IMR-90 (cell line): ENCODE measurements around the gene PRR16. TPM values are rescaled to one million over a fixed set of nuclear protein-coding genes. Genes with fewer than 3 reads are reported as not detected.

Source experiments
- ATAC-seq: fragments of 200-7000 bp; cut with Tn5 transposase; 2 replicates; pipeline ENCODE4 v1.9.1; 2020; ENCODE audit warnings: low read depth, mild to moderate bottlenecking, moderate library complexity
- BruUV-seq: library from RNA; stranded (reverse); fragments of 400-500 nt; replicated peaks from 2 replicates; lab custom pipeline; 2021; lab: Mats Ljungman, UMichigan
- CTCF ChIA-PET: fragments of 300-600 bp; formaldehyde crosslinking; extraction: SDS; loops from one replicate; lab custom pipeline; 2021; ENCODE audit warnings: antibody characterized with exemption; lab: Yijun Ruan, JAX
- POLR2A ChIA-PET: fragments of 300-600 bp; sonication (Branson Sonifier 250); formaldehyde crosslinking; loops from one replicate; lab custom pipeline; 2022; ENCODE audit warnings: antibody characterized with exemption; ENCODE audit not compliant: unreplicated experiment; lab: Charles Lee
- DNase-seq: peaks from one replicate; pipeline ENCODE4 v3.0.0; 2013
- H2AFZ ChIP-seq: replicated peaks from 2 replicates; pipeline ENCODE3; 2013; ENCODE audit warnings: low read length, mild to moderate bottlenecking; ENCODE audit not compliant: poor library complexity
- H2AK5ac ChIP-seq: 2 replicates; pipeline ENCODE4 v1.6.1; 2013; ENCODE audit warnings: low read depth, low read length, inconsistent platforms
- H2AK9ac ChIP-seq: replicated peaks from 2 replicates; pipeline ENCODE3; 2013; ENCODE audit warnings: mild to moderate bottlenecking, low read depth, low read length, moderate library complexity; ENCODE audit not compliant: poor library complexity
- H2BK120ac ChIP-seq: 2 replicates; pipeline ENCODE4 v1.6.1; 2013; ENCODE audit warnings: low read depth, low read length, inconsistent platforms
- H2BK15ac ChIP-seq: 3 replicates; pipeline ENCODE4 v1.6.1; 2013; ENCODE audit warnings: low read depth, low read length, inconsistent platforms
- H2BK20ac ChIP-seq: 2 replicates; pipeline ENCODE4 v1.6.1; 2013; ENCODE audit warnings: low read depth, mild to moderate bottlenecking, inconsistent platforms, low read length, moderate library complexity
- H2BK5ac ChIP-seq: 2 replicates; pipeline ENCODE4 v1.6.1; 2013; ENCODE audit warnings: mild to moderate bottlenecking, low read depth, low read length, inconsistent platforms; ENCODE audit not compliant: poor library complexity, severe bottlenecking
- H3K14ac ChIP-seq: replicated peaks from 2 replicates; pipeline ENCODE4 v1.6.1; 2013; ENCODE audit warnings: low read depth, low read length, inconsistent platforms
- H3K18ac ChIP-seq: 2 replicates; pipeline ENCODE4 v1.6.1; 2013; ENCODE audit warnings: low read depth, low read length, control low read depth
- H3K23ac ChIP-seq: 2 replicates; pipeline ENCODE4 v1.6.1; 2013; ENCODE audit warnings: low read depth, low read length, inconsistent platforms
- H3K27ac ChIP-seq: 2 replicates; pipeline ENCODE4 v1.5.1; 2013; ENCODE audit warnings: mild to moderate bottlenecking, control low read depth, low read length; ENCODE audit not compliant: insufficient read depth
- H3K27me3 ChIP-seq: 2 replicates; pipeline ENCODE4 v1.6.1; 2013; ENCODE audit warnings: low read length; ENCODE audit not compliant: control insufficient read depth, insufficient read depth
- H3K36me3 ChIP-seq: 2 replicates; pipeline ENCODE4 v1.6.1; 2013; ENCODE audit warnings: low read length, mixed read lengths; ENCODE audit not compliant: control insufficient read depth, insufficient read depth
- H3K4ac ChIP-seq: 2 replicates; pipeline ENCODE4 v1.6.1; 2013; ENCODE audit warnings: low read depth, low read length, inconsistent platforms
- H3K4me1 ChIP-seq: 2 replicates; pipeline ENCODE4 v1.6.1; 2013; ENCODE audit warnings: low read length, mixed read lengths; ENCODE audit not compliant: control insufficient read depth, insufficient read depth
- H3K4me2 ChIP-seq: 2 replicates; pipeline ENCODE4 v1.6.1; 2013; ENCODE audit warnings: low read depth, mild to moderate bottlenecking, control low read depth, low read length, moderate library complexity
- H3K4me3 ChIP-seq: 2 replicates; pipeline ENCODE4 v1.5.1; 2013; ENCODE audit warnings: low read depth, mild to moderate bottlenecking, control low read depth, low read length, moderate library complexity; ENCODE audit not compliant: insufficient read depth
- H3K56ac ChIP-seq: 2 replicates; pipeline ENCODE4 v1.6.1; 2013; ENCODE audit warnings: low read length, inconsistent platforms; ENCODE audit not compliant: insufficient read depth; ENCODE audit errors: extremely low read depth
- H3K79me1 ChIP-seq, 2 experiments: 2 replicates each; pipeline ENCODE4 v1.6.1; 2013; ENCODE audit warnings: low read length in 2 of 2, inconsistent platforms in 1 of 2, low read depth in 1 of 2
- H3K9ac ChIP-seq: 2 replicates; pipeline ENCODE4 v1.6.1; 2013; ENCODE audit warnings: low read depth, low read length, control low read depth
- H3K9me1 ChIP-seq: 2 replicates; pipeline ENCODE4 v1.6.1; 2013; ENCODE audit warnings: low read length, inconsistent platforms; ENCODE audit not compliant: insufficient read depth
- H3K9me3 ChIP-seq: 2 replicates; pipeline ENCODE4 v1.6.1; 2013; ENCODE audit warnings: low read length; ENCODE audit not compliant: control insufficient read depth, insufficient read depth
- H4K20me1 ChIP-seq: 2 replicates; pipeline ENCODE4 v1.6.1; 2013; ENCODE audit warnings: low read length, inconsistent platforms; ENCODE audit not compliant: insufficient read depth
- H4K5ac ChIP-seq: 2 replicates; pipeline ENCODE4 v1.6.1; 2013; ENCODE audit warnings: mild to moderate bottlenecking, low read depth, low read length, control low read depth
- H4K8ac ChIP-seq, 2 experiments: 2 replicates each; pipeline ENCODE4 v1.6.1; 2013; ENCODE audit warnings: low read depth in 2 of 2, low read length in 2 of 2, control low read depth in 1 of 2, inconsistent platforms in 1 of 2
- H4K91ac ChIP-seq: 2 replicates; pipeline ENCODE4 v1.6.1; 2013; ENCODE audit warnings: low read depth, low read length, inconsistent platforms; ENCODE audit not compliant: insufficient read depth
- BHLHE40 ChIP-seq: fragments of 150-350 bp; IDR thresholded peaks from 2 replicates; pipeline ENCODE4 v1.6.1; 2016; ENCODE audit warnings: mild to moderate bottlenecking, low read depth, low read length
- CHD1 ChIP-seq: IDR thresholded peaks from 2 replicates; pipeline ENCODE4 v1.6.1; 2012; ENCODE audit warnings: low read depth, low read length, improper control_type of control experiment
- FOS ChIP-seq: fragments of 150-350 bp; IDR thresholded peaks from 2 replicates; pipeline ENCODE4 v1.6.1; 2016; ENCODE audit warnings: low read depth, low read length
- MAFK ChIP-seq: IDR thresholded peaks from 2 replicates; pipeline ENCODE4 v1.6.1; 2012; ENCODE audit warnings: low read depth, low read length, improper control_type of control experiment
- MAZ ChIP-seq: IDR thresholded peaks from 2 replicates; pipeline ENCODE4 v1.6.1; 2012; ENCODE audit warnings: low read depth, mild to moderate bottlenecking, low read length, improper control_type of control experiment, moderate library complexity, borderline replicate concordance
- MXI1 ChIP-seq: IDR thresholded peaks from 2 replicates; pipeline ENCODE4 v1.6.1; 2012; ENCODE audit warnings: low read depth, mild to moderate bottlenecking, low read length, moderate library complexity, borderline replicate concordance
- NFE2L2 ChIP-seq: fragments of 150-350 bp; IDR thresholded peaks from 2 replicates; pipeline ENCODE4 v1.6.1; 2016; ENCODE audit warnings: low read depth, mild to moderate bottlenecking, low read length
- POLR2A ChIP-seq: IDR thresholded peaks from 2 replicates; pipeline ENCODE4 v1.6.1; 2012; ENCODE audit warnings: mild to moderate bottlenecking, low read depth, low read length
- RAD21 ChIP-seq: IDR thresholded peaks from 2 replicates; pipeline ENCODE4 v1.6.1; 2012; ENCODE audit warnings: low read length, improper control_type of control experiment
- RCOR1 ChIP-seq: IDR thresholded peaks from 2 replicates; pipeline ENCODE4 v1.6.1; 2012; ENCODE audit warnings: mild to moderate bottlenecking, low read length, improper control_type of control experiment; ENCODE audit not compliant: insufficient replicate concordance
- RFX5 ChIP-seq: IDR thresholded peaks from 2 replicates; pipeline ENCODE4 v1.8.0; 2012; ENCODE audit warnings: low read depth, mild to moderate bottlenecking, low read length, moderate library complexity
- SMC3 ChIP-seq: fragments of 150-350 bp; IDR thresholded peaks from 2 replicates; pipeline ENCODE4 v1.6.1; 2016; ENCODE audit warnings: low read depth, mild to moderate bottlenecking, antibody characterized with exemption, low read length, moderate library complexity
- WGBS, 2 experiments: methylation state at CpG; one replicate each; pipeline versions ENCODE4 v1.1.5 to v1.1.7; 2013; ENCODE audit warnings: missing lambda C conversion rate in 2 of 2; ENCODE audit not compliant: insufficient read length in 1 of 2; ENCODE audit errors: extremely low coverage in 2 of 2; 5-methylcytosine and 5-hydroxymethylcytosine counted together
- dilution Hi-C: fragments of 300-500 bp; cut with HindIII; formaldehyde crosslinking; loops from one replicate; pipeline ENCODE4 v1.14.3; 2018; ENCODE audit warnings: low sequenced_read_pairs; ENCODE audit not compliant: unreplicated experiment
- in situ Hi-C: fragments of 300-500 bp; cut with MboI; formaldehyde crosslinking; loops from 3 replicates; pipeline ENCODE4 v1.14.3; 2019; ENCODE audit warnings: low sequenced_read_pairs, inconsistent platforms, mixed read lengths
- intact Hi-C: fragments of 100-400 bp; cut with micrococcal nuclease; formaldehyde crosslinking; loops from 2 replicates; pipeline ENCODE4 v1.10.0; 2022
- polyA plus RNA-seq, 3 experiments: library from polyadenylated mRNA; depleted of rRNA; stranded (reverse); fragments of >200 nt; gene quantifications; 2 replicates each; pipeline ENCODE4 v1.2.3, GENCODE V29; 2012; ENCODE audit warnings: low replicate concordance in 1 of 3
- total RNA-seq: library from RNA; depleted of rRNA; stranded (reverse); fragments of >200 nt; gene quantifications from 2 replicates; pipeline ENCODE4 v1.2.3, GENCODE V29; 2012
- TF ChIP-seq, protein P1 (sequence below): conservative IDR thresholded peaks from 2 replicates; pipeline ENCODE4 v1.5.1; 2012; ENCODE audit warnings: mild to moderate bottlenecking, low read depth, low read length, improper control_type of control experiment
- TF ChIP-seq, protein P2 (sequence below): fragments of 150-350 bp; IDR thresholded peaks from 2 replicates; pipeline ENCODE4 v1.6.1; 2016; ENCODE audit warnings: low read depth, mild to moderate bottlenecking, low read length, moderate library complexity, borderline replicate concordance

The PRR16 gene
- total and polyA plus RNA-seq, 2 of the 4 experiments (the other 2 are of a cell fraction): 9.9 to 45.2 TPM

DNA sequence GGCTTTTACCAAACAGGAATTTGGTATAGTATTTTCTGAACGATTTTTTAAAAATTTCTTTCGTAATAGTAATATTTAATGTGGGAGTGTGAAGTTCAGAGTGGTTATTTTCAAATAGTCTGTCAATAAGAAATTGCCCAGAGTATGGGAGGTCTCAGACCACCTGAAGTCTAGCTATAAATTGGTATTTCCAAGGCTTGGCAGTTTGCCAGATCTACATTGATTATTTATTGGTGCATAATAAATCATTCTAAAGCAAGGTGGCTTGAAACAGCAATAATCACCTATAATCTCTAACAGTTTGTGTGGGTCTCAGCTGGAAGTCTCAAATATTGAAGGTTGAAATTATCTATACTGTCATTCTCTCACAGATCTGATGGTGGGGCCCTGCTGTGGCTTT, 118.5 kb downstream of the PRR16 start:
- ATAC-seq: no peak
- CTCF ChIA-PET: no interaction called here

More for the DNA sequence above, 118.5 kb downstream of the PRR16 start:
- TF ChIP-seq SMC3 (no peak), RAD21 (no peak), FOS (no peak), RFX5 (no peak), MAFK (no peak), BHLHE40 (no peak), POLR2A (no peak), RCOR1 (no peak), CHD1 (no peak), NFE2L2 (no peak), MXI1 (no peak), MAZ (no peak)
- TF ChIP-seq, protein P1, sequence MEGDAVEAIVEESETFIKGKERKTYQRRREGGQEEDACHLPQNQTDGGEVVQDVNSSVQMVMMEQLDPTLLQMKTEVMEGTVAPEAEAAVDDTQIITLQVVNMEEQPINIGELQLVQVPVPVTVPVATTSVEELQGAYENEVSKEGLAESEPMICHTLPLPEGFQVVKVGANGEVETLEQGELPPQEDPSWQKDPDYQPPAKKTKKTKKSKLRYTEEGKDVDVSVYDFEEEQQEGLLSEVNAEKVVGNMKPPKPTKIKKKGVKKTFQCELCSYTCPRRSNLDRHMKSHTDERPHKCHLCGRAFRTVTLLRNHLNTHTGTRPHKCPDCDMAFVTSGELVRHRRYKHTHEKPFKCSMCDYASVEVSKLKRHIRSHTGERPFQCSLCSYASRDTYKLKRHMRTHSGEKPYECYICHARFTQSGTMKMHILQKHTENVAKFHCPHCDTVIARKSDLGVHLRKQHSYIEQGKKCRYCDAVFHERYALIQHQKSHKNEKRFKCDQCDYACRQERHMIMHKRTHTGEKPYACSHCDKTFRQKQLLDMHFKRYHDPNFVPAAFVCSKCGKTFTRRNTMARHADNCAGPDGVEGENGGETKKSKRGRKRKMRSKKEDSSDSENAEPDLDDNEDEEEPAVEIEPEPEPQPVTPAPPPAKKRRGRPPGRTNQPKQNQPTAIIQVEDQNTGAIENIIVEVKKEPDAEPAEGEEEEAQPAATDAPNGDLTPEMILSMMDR: no peak
- TF ChIP-seq, protein P2, sequence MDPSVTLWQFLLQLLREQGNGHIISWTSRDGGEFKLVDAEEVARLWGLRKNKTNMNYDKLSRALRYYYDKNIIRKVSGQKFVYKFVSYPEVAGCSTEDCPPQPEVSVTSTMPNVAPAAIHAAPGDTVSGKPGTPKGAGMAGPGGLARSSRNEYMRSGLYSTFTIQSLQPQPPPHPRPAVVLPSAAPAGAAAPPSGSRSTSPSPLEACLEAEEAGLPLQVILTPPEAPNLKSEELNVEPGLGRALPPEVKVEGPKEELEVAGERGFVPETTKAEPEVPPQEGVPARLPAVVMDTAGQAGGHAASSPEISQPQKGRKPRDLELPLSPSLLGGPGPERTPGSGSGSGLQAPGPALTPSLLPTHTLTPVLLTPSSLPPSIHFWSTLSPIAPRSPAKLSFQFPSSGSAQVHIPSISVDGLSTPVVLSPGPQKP: no peak
- Histone ChIP-seq H3K36me3 (0 out of 2 replicates have a peak, but pooled peaks cover 1% of the 10 kb centered on the region), H3K4me2 (no peak overlapping the region), H3K9ac (no peak overlapping the region), H3K4me1 (no peaks in the 10 kb centered on the region), H3K4ac (no peak overlapping the region), H3K27me3 (no peaks in the 10 kb centered on the region), H2AFZ (no peak overlapping the region), H2AK5ac (no peak overlapping the region), H3K4me3 (no peak overlapping the region), H4K91ac (no peak overlapping the region), H4K20me1 (no peaks in the 10 kb centered on the region), H2BK15ac (no peak overlapping the region), H4K8ac (no peak overlapping the region), H3K27ac (no peak overlapping the region), H3K18ac (no peak overlapping the region), H3K56ac (no peak overlapping the region), H2BK5ac (no peak overlapping the region), H2BK20ac (no peak overlapping the region), H3K9me3 (no peaks in the 10 kb centered on the region), H3K23ac (no peak overlapping the region), H3K14ac (no peak overlapping the region), H3K79me1 (peaks cover 11 to 18% of the 10 kb centered on the region in 2 experiments), H2BK120ac (no peak overlapping the region), H4K5ac (no peak overlapping the region), H3K9me1 (no peaks in the 10 kb centered on the region), H2AK9ac (no peak overlapping the region)
- intact Hi-C loops: no loop called here
- in situ Hi-C loops: no loop called here
- no TSS peak for BruUV-seq
- no peak for DNase-seq
- POLR2A ChIA-PET: no interaction called here
- WGBS, 2 experiments: no CpG with 5 or more reads among the region's 2 CpGs
- dilution Hi-C loops: no loop called here
